Gastroesophageal sphincter (tissue), 3 donors: ENCODE results near the gene CHRND.

ENCODE experiments used
- CTCF ChIP-seq, 4 experiments: fragments of 200-600 bp in 2 of 4; fragments of 450-650 bp in 2 of 4; sonication (generic) in 1 of 4; IDR thresholded peaks; one replicate each; pipeline ENCODE4 v1.5.1; 2017 to 2019; ENCODE audit warnings: antibody characterized with exemption in 4 of 4, mild to moderate bottlenecking in 2 of 4, moderate library complexity in 2 of 4
- EP300 ChIP-seq: sonication (generic); formaldehyde crosslinking; IDR thresholded peaks from one replicate; pipeline ENCODE4 v1.6.1; 2017; ENCODE audit warnings: antibody characterized with exemption, mild to moderate bottlenecking
- POLR2AphosphoS5 ChIP-seq: sonication (generic); formaldehyde crosslinking; IDR thresholded peaks from one replicate; pipeline ENCODE4 v1.6.1; 2017; ENCODE audit warnings: antibody characterized with exemption

GRCh38 chr2:232487385-232488096 is 38.4 kb upstream of the CHRND start, which contains the start of gene ECEL1:
- TF ChIP-seq CTCF (IDR thresholded peaks at IDR 0.05), result no peak
- no peak for TF ChIP-seq POLR2AphosphoS5
- no peak for TF ChIP-seq EP300
